Activated T-helper 1 cell treated with Interleukin-2 at 50 U/mL for 16 hours (primary cell): ENCODE measurements around the gene CLPTM1.
"Not testable (repeated sequence)": the region's sequence is repeated elsewhere in the genome, so short reads cannot be mapped to it uniquely, and the experiment has no call there.

Experiments used
- DNase-seq: peaks from one replicate; pipeline ENCODE4 v3.0.0-alpha.2; 2020; ENCODE audit warnings: low read depth

CLPTM1 gene, protein sequence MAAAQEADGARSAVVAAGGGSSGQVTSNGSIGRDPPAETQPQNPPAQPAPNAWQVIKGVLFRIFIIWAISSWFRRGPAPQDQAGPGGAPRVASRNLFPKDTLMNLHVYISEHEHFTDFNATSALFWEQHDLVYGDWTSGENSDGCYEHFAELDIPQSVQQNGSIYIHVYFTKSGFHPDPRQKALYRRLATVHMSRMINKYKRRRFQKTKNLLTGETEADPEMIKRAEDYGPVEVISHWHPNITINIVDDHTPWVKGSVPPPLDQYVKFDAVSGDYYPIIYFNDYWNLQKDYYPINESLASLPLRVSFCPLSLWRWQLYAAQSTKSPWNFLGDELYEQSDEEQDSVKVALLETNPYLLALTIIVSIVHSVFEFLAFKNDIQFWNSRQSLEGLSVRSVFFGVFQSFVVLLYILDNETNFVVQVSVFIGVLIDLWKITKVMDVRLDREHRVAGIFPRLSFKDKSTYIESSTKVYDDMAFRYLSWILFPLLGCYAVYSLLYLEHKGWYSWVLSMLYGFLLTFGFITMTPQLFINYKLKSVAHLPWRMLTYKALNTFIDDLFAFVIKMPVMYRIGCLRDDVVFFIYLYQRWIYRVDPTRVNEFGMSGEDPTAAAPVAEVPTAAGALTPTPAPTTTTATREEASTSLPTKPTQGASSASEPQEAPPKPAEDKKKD

DNA sequence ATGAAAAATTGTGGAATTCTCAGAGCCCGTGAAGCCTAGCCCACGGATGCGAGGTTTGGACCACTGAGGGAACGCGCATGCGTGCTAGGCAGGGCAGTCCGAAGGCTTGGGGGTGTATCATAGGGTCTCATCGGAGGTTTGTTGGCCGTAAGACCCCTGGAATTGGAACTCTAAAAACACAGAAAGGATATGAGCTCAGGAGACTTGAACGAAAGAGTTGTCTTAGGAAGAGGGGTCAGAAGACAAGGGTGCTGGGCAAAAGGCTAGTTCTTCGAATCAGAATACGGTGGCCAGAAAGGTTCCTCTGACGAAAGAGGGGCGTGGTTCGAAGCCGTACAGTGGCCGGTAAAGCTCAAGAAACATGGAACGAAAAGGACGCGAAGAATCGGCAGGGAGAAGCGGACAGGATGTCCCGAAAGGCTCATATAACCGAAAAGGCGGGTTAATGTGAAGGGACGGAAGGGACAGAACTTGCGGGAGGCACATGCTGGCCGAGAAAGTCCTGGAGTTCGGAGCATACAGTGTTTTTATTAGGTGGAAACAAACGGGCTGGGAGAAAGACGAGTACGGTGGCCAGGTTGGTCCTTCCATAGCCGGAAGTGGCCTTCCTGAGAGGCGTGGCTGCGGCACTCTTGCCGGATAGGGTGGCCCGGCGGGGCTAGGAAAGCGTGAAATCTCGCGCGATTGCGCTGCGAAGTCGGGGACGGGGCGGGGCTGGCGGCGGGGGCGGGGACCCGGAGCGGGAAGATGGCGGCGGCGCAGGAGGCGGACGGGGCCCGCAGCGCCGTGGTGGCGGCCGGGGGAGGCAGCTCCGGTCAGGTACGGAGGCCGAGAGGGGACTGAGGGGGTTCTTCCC lies at the start of gene CLPTM1:
CLPTM1 (plus strand) TSS at position 732 of the 856 bp plus-strand sequence; CDS start at position 748, 16 bp downstream.
- peak; percentile 94 for DNase-seq

GRCh38 chr19:44905437-44906160 lies 49.6 kb upstream of the CLPTM1 start, which contains the start of gene APOE:
APOE (plus strand) TSS chr19:44905796; CDS start chr19:44906625, 829 bp downstream.
- no peak for DNase-seq

DNA sequence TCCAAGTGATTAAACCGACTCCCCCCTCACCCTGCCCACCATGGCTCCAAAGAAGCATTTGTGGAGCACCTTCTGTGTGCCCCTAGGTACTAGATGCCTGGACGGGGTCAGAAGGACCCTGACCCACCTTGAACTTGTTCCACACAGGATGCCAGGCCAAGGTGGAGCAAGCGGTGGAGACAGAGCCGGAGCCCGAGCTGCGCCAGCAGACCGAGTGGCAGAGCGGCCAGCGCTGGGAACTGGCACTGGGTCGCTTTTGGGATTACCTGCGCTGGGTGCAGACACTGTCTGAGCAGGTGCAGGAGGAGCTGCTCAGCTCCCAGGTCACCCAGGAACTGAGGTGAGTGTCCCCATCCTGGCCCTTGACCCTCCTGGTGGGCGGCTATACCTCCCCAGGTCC lies 47.6 kb upstream of the CLPTM1 start:
- no peak for DNase-seq

GRCh38 chr19:44908074-44908835 lies 46.9 kb upstream of the CLPTM1 start:
- DNase-seq: no peak

GRCh38 chr19:44908836-44909261 lies 46.3 kb upstream of the CLPTM1 start:
- DNase-seq: no peak

- DNase-seq: no peak
Measured at GRCh38 chr19:44909775-44910174, 45.4 kb upstream of the CLPTM1 start.

DNA sequence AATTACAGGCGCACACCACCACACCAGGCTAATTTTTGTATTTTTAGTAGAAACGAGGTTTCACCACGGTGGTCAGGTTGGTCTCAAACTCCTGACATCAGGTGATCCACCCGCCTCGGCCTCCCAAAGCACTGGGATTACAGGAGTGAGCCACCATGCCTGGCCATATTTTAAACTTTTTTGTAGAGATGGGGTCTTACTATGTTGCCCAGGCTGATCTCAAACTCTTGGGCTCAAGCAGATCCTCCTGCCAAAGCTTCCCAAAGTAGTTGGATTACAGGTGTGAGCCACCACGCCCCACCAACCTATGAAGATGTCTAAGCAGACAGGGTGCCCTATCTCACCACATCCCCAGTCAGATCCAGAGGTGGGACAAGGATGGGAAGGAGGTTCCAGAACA lies 43.3 kb upstream of the CLPTM1 start:
- not testable (repeated sequence) for DNase-seq

GRCh38 chr19:44912854-44913253 lies 42.3 kb upstream of the CLPTM1 start:
- DNase-seq: no peak

GRCh38 chr19:44913512-44914432 lies 41.4 kb upstream of the CLPTM1 start:
- not testable (repeated sequence) for DNase-seq

DNA sequence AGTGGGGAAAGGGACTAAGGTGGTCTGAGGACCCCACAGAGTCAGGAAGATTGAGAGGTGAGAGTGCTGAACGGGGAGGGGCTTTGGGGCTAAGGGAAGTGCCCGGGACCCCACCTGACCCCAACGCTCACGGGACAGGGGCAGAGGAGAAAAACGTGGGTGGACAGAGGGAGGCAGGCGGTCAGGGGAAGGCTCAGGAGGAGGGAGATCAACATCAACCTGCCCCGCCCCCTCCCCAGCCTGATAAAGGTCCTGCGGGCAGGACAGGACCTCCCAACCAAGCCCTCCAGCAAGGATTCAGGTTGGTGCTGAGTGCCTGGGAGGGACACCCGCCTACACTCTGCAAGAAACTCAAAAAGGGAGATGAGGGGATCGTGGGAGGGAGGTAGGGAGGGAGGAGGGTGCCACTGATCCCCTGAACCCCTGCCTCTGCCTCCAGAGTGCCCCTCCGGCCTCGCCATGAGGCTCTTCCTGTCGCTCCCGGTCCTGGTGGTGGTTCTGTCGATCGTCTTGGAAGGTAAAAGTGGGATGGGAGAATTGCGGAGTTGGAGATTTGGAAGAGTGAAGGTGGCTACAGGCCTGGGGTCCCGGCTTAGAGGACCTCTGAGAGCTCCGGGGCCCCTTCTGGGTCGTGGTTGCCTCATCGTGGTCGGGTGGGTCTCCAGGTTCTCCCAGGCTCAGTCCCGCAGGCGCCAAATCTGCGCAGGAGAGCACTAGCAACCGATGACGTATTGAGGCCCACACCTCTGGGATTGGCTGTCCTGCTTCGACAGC lies 40.6 kb upstream of the CLPTM1 start, which contains the start of gene APOC1:
APOC1 (plus strand) TSS at position 176 of the 774 bp plus-strand sequence; CDS start at position 460, 284 bp downstream.
- peak; percentile 51 for DNase-seq

DNA sequence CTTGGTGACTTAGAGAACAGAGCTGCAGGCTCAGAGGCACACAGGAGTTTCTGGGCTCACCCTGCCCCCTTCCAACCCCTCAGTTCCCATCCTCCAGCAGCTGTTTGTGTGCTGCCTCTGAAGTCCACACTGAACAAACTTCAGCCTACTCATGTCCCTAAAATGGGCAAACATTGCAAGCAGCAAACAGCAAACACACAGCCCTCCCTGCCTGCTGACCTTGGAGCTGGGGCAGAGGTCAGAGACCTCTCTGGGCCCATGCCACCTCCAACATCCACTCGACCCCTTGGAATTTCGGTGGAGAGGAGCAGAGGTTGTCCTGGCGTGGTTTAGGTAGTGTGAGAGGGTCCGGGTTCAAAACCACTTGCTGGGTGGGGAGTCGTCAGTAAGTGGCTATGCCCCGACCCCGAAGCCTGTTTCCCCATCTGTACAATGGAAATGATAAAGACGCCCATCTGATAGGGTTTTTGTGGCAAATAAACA lies 30.9 kb upstream of the CLPTM1 start:
- no peak for DNase-seq

DNA sequence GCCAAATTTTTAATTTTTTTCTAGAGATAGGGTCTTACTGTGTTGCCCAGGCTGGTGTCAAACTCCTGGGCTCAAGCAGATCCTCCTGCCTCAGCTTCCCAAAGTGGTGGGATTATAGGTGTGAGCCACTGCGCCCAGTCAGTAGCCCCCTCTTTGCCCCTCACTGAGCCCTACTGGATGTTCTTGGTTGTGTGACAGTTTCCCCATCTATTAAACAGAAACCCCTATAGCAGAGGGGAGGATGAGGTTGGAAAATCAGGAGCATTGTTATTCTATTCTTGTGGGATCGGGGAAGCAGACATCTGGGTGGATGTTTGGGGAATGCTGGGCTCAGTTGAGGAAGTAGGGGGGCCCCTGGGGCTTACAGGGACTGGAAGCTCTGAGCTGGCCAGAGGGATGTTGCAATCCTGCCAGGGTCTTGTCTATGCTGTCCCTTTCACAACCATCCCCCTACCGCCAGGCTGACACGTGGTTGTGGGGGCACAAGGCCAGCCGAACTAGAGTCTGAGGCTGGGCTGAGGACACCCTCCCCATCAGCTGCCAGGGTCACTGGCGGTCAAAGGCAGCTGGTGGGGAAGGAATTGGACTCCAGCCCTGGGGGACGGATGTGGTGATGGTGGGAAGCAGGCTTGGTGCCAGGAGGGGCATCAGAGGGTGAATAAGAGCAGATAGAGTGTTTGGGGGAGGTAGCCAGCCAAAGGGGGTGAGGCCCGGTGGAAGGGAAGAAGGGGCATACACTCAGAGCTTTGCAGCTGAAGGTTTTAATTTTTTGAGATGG lies 29.9 kb upstream of the CLPTM1 start:
- no peak for DNase-seq

DNA sequence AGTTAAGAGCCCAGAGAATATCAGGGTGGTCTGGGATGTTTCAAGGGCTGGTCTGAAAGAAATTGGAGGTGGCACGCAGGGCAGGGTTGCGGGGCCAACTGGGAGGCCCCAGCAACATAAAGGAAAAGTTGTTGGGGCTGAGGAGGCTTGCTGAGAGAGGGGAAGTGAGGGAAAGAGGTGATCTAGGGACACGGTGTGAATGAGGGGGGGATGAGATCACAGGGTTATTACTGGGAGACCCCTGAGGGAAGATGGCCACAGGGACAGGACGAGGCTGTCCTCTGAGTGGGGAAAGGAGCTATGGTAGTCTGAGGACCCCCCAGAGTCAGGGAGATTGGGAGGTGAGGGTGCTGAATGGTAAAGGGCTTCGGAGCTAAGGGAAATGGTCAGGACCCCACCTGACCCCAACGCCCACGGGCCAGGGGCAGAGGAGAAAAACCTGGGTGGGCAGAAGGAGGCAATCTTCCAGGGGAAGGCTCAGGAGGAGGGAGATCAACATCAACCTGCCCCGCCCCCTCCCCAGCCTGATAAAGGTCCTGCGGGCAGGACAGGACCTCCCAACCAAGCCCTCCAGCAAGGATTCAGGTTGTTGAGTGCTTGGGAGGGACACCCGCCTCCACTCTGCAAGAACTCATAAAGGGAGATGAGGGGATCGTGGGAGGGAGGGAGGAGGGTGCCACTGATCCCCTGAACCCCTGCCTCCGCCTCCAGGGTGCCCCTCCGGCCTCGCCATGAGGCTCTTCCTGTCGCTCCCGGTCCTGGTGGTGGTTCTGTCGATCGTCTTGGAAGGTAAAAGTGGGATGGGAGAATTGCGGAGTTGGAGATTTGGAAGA lies 28.7 kb upstream of the CLPTM1 start:
- not testable (repeated sequence) for DNase-seq

- no peak for DNase-seq
Measured at GRCh38 chr19:44927746-44928145, 27.4 kb upstream of the CLPTM1 start.

GRCh38 chr19:44930088-44930487 lies 25.1 kb upstream of the CLPTM1 start:
- no peak for DNase-seq

GRCh38 chr19:44931541-44931940 lies 23.6 kb upstream of the CLPTM1 start:
- DNase-seq: no peak

GRCh38 chr19:44939668-44940067 lies 15.5 kb upstream of the CLPTM1 start:
- no peak for DNase-seq
